ENCODE results near the gene CHD6.

The CHD6 gene

DNA sequence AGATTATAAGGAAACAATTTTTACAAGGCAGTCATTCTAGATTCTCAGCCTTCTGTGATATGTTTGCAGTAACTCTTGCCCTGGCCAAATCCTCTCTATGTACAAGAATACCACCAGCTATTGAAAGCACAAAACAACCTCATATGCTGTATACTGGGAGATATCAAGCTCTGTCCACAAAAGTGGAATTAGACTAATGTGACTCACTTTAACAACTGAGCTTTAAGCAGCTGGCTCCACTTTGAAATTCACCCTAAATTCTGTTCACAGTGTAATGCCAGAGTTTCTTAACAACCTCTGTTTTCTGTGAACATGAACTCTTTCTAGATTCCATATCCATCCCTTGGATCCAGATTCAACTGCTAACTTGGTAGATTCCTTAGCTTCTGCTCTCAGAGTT, 47.6 kb downstream of the CHD6 start:
- Histone ChIP-seq H3K36me3 (peaks cover 17 to 40% (median 33%) of the 10 kb centered on the region in 11 experiments; a peak in 20 of 22 replicates), H3K27me3 (no peaks in the 10 kb centered on the region), H3K27ac (no peak overlapping the region), H4K20me1 (peaks cover 20 to 80% (median 58%) of the 10 kb centered on the region in 11 experiments; a peak in 14 of 22 replicates), H3K9me3 (replicated peaks in 1 of 11) (peaks cover 33 to 73% (median 55%) of the 10 kb centered on the region in 11 experiments), H3K4me3 (no peak overlapping the region), H3K4me2 (peak overlapping the region in 2 of 11 experiments; percentile 21 to 33; a peak in 2 of 22 replicates), H3K4me1 (peaks cover 25 to 43% (median 39%) of the 10 kb centered on the region in 10 experiments), H3K9ac (no peak overlapping the region)
- TF ChIP-seq Cebpa-rat (IDR thresholded peaks at IDR 0.05): no peak

DNA sequence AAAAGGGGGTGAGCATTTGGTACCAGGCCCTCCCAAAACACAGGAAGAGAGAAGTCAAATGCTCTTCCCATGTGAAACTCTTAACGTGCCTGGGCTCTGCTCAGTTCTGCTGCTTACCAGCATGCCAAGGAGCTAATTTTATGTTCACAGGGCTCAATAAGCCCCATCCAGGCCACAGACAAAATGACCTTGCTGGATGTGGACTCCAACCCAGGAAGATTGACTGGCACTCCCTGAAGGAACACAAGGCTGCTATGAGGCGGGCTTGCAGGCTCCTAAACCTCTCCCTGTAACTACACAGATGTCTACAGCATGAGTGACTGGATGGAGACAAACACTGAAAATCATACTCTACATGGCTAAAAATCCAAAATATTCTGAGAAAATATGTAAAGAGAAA, 50.6 kb downstream of the CHD6 start:
- H3K4me3 ChIP-seq: no peak overlapping the region
- H3K4me2 ChIP-seq: peak overlapping the region in 4 of 11 experiments; percentile 8 to 52 (median 24); a peak in 3 of 22 replicates
- peaks cover 18 to 42% (median 36%) of the 10 kb centered on the region in 11 experiments; a peak in 21 of 22 replicates for H3K36me3 ChIP-seq
- H4K20me1 ChIP-seq: peaks cover 20 to 95% (median 55%) of the 10 kb centered on the region in 11 experiments; a peak in 14 of 22 replicates
- no peak overlapping the region for H3K9ac ChIP-seq
- peaks cover 20 to 67% (median 48%) of the 10 kb centered on the region in 11 experiments for H3K9me3 ChIP-seq (replicated peaks in 1 of 11)
- H3K27ac ChIP-seq: no peak overlapping the region
- no peaks in the 10 kb centered on the region for H3K27me3 ChIP-seq
- H3K4me1 ChIP-seq: peaks cover 14 to 23% (median 21%) of the 10 kb centered on the region in 10 experiments; a peak in 19 of 20 replicates
- TF ChIP-seq Cebpa-rat (IDR thresholded peaks at IDR 0.05): no peak

DNA sequence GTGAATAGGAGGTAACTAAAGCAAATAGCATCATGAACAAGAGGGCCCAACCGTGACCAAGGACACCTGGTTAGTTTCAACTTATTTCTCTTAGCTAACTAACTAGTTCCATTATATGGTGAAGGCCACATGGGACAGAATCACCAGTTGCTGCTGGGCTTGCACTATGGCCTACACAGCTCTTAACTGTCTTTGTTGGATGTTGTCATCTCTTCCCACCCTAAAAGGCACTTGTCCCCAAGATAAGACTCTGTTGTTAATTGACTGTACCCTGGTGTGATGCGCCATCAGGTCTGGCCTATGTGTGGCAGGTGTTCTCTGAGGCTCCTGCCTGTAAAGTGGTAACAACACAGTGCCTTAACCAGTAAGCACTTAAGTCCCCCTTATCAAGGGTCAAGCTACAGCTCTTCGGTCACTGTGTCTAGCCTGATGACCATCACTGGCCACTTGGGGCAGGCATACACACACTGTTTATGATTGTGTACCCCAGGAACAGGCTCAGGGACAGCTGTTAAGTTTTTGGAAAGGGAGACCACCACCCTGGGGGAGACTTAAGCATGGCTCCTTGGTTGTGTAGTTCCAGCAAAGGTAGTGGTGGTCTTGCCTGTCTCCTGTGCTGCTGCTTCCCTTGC, 51.2 kb downstream of the CHD6 start:
- H3K36me3 ChIP-seq: peaks cover 18 to 42% (median 30%) of the 10 kb centered on the region in 11 experiments; a peak in 21 of 22 replicates
- H4K20me1 ChIP-seq: peaks cover 14 to 95% (median 49%) of the 10 kb centered on the region in 11 experiments; a peak in 14 of 22 replicates
- no peak overlapping the region for H3K27ac ChIP-seq
- no peak overlapping the region for H3K9ac ChIP-seq
- peak overlapping the region in 8 of 11 experiments; percentile 8 to 52 (median 35); a peak in 13 of 22 replicates for H3K4me2 ChIP-seq
- TF ChIP-seq Cebpa-rat (IDR thresholded peaks at IDR 0.05): no peak
- H3K27me3 ChIP-seq: no peaks in the 10 kb centered on the region
- no peak overlapping the region for H3K4me3 ChIP-seq
- peaks cover 20 to 61% (median 43%) of the 10 kb centered on the region in 11 experiments for H3K9me3 ChIP-seq (replicated peaks in 1 of 11)
- H3K4me1 ChIP-seq: peaks cover 13 to 17% (median 16%) of the 10 kb centered on the region in 10 experiments; a peak in 19 of 20 replicates

DNA sequence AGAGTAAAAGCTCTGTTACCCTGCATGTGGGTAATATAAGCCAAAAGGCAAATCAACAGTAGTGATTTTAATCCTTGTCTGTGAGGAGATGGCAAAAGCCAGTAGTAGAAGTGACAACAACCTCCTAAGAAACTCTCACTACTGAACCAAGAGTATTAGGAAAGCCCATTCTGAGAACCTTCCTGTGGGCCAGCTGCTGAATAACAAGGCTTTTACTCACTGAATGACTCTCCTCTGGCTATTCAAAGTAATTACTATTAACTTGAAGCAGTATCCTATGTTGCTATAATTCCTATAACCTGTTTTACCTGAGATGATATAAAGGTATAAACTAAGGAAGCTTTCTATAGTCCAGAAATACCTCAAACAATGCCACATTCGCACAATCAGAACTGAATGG, 55.1 kb downstream of the CHD6 start:
- no peak overlapping the region for H3K4me2 ChIP-seq
- H3K4me1 ChIP-seq: peaks cover 11 to 30% (median 18%) of the 10 kb centered on the region in 10 experiments
- H3K9me3 ChIP-seq (replicated peaks in 1 of 11): peaks cover 26 to 72% (median 64%) of the 10 kb centered on the region in 11 experiments
- no peaks in the 10 kb centered on the region for H3K27me3 ChIP-seq
- H3K4me3 ChIP-seq: no peak overlapping the region
- TF ChIP-seq Cebpa-rat (IDR thresholded peaks at IDR 0.05): no peak
- H3K9ac ChIP-seq: no peak overlapping the region
- no peak overlapping the region for H3K27ac ChIP-seq
- peaks cover 0 to 95% (median 39%) of the 10 kb centered on the region in 11 experiments; a peak in 12 of 22 replicates for H4K20me1 ChIP-seq
- H3K36me3 ChIP-seq: peaks cover 25 to 75% (median 46%) of the 10 kb centered on the region in 11 experiments

DNA sequence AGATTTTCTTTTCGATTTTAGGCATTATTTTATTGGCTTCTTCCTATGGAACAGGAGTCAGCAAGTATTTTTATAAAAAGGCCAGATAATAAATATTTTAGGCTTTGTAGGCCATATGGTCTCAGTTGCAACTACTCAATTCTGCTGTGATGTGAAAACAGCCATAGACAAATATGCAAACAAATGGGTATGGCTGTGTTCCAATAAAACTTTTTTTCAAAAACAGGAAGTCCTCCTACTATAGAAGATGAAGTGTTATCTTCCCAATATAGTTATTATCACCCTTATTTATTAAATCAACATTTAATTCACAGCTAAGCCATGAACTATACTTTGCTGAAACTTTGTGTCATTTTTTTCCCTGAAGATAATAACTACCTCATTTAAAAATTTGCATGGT, 57.2 kb downstream of the CHD6 start:
- H3K36me3 ChIP-seq: peaks cover 28 to 80% (median 49%) of the 10 kb centered on the region in 11 experiments
- H4K20me1 ChIP-seq: peaks cover 0 to 81% (median 20%) of the 10 kb centered on the region in 11 experiments; a peak in 11 of 22 replicates
- no peak overlapping the region for H3K27ac ChIP-seq
- no peak overlapping the region for H3K9ac ChIP-seq
- H3K9me3 ChIP-seq (replicated peaks in 1 of 11): peaks cover 31 to 75% (median 68%) of the 10 kb centered on the region in 11 experiments
- no peak for TF ChIP-seq Cebpa-rat (IDR thresholded peaks at IDR 0.05)
- peaks cover 0 to 30% (median 4%) of the 10 kb centered on the region in 10 experiments; a peak in 12 of 20 replicates for H3K4me1 ChIP-seq
- H3K4me3 ChIP-seq: no peak overlapping the region
- H3K4me2 ChIP-seq: peak overlapping the region in 2 of 11 experiments; percentile 38 to 48; a peak in 3 of 22 replicates
- H3K27me3 ChIP-seq: no peaks in the 10 kb centered on the region

DNA sequence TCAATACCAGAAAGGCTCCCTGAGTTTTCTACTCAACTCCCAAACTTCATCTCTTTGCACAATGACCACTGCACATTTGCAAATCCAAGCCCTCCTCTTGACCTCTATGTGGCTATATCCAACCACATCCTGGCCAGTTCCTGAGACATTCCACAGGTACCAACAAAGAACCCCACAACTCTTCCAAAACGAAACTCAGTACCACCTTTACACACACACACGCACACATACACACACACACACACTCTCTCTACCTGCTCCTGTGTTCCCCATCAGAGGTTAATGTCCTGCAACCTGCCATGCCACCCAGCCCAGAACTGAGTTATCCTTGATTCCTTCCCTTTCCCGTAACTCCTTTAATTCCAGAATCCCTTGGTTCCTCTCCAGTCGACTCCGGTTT, 58.5 kb downstream of the CHD6 start:
- Histone ChIP-seq H3K4me2 (peak overlapping the region in 2 of 11 experiments; percentile 4 to 48; a peak in 2 of 22 replicates), H3K9me3 (replicated peaks in 1 of 11) (peaks cover 28 to 63% (median 55%) of the 10 kb centered on the region in 11 experiments), H3K27ac (no peak overlapping the region), H4K20me1 (peaks cover 0 to 72% (median 15%) of the 10 kb centered on the region in 11 experiments; a peak in 11 of 22 replicates), H3K36me3 (peaks cover 27 to 67% (median 42%) of the 10 kb centered on the region in 11 experiments), H3K4me3 (no peak overlapping the region), H3K9ac (no peak overlapping the region), H3K27me3 (no peaks in the 10 kb centered on the region), H3K4me1 (peaks cover 0 to 30% (median 4%) of the 10 kb centered on the region in 10 experiments; a peak in 12 of 20 replicates)
- no peak for TF ChIP-seq Cebpa-rat (IDR thresholded peaks at IDR 0.05)

DNA sequence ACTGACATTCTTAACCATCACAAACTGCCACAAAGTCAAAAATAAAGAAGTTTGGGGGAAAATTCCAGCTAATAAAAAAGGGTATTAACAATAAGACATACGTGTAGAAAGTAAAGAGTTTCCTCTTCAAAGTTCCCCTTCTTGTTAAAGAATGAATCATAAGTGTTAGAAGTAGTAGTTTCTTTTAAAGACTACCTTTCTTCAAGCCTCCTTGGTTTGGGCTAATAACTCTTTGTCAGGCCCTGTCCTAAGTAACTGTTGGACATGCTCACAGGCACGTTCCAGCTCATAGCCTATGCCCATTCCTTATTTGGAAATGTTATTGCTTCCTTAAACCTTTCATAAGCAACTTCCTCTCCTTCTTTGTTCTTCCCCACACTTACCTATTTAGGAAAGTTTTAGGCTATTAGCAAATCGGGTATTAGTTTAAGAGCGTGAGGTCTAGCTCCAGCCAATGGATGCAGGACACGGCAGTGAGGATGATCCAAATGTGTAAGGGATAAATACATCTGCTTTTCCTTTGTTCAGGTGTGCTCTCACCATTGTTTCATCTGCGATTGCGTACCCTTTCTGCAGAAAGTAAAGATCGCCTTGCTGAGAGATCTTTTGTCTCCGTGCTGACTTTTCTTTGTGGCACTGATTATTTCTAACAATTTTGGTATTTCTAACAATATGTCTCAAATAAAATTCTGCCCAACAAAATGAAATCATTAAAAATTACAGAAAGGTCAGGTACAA, 64.9 kb downstream of the CHD6 start:
- Histone ChIP-seq H3K4me1 (peaks cover 0 to 25% (median 0%) of the 10 kb centered on the region in 10 experiments; a peak in 6 of 20 replicates), H3K27me3 (no peaks in the 10 kb centered on the region), H3K4me3 (no peak overlapping the region), H3K27ac (no peak overlapping the region), H3K9me3 (replicated peaks in 1 of 11) (peaks cover 45 to 68% (median 61%) of the 10 kb centered on the region in 11 experiments), H3K9ac (no peak overlapping the region), H3K36me3 (peaks cover 34 to 71% (median 58%) of the 10 kb centered on the region in 11 experiments), H3K4me2 (peak overlapping the region in 2 of 11 experiments; percentile 37 to 54; a peak in 4 of 22 replicates), H4K20me1 (peaks cover 0 to 34% (median 4%) of the 10 kb centered on the region in 11 experiments; a peak in 6 of 22 replicates)
- no peak for TF ChIP-seq Cebpa-rat (IDR thresholded peaks at IDR 0.05)

DNA sequence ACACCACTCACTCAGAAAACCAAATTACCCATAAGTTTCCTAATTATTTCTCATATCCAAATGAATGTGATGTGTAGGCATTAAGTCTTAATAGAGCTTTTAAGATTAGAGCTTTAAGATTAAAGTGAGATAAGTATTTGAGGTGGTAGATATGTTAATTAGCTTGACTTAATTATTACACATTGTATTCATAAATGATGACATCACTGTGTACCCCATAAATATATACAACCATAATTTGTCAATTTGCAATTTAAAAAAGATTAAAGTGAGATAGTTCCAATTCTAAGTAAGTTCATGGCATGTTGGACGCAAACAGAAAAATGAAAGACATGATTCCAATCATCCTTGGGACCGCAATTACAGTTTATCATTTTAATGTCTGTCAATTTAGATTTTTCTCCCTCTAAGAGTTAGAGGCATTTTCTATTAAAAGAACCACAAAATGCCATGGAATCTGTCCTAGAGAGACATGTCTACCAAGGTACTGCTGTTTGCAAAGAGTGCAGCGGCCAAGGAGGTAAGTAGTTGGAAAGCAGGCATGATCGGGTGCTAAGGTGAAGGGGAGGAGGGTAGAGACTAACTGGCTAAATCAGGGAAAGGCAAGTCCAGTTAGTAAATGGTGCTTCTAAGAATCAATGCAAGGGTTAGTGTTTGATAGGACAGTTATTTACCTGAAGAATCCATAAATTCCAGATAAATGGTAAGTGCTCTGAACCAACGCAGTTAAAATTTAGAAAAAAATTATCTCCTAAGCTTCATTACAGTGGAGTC, 65.7 kb downstream of the CHD6 start:
- Histone ChIP-seq H4K20me1 (peaks cover 0 to 31% (median 7%) of the 10 kb centered on the region in 11 experiments; a peak in 8 of 22 replicates), H3K4me2 (peak overlapping the region in 2 of 11 experiments; percentile 37 to 54; a peak in 4 of 22 replicates), H3K27me3 (no peaks in the 10 kb centered on the region), H3K4me1 (peaks cover 0 to 25% (median 0%) of the 10 kb centered on the region in 10 experiments; a peak in 6 of 20 replicates), H3K36me3 (peaks cover 30 to 71% (median 54%) of the 10 kb centered on the region in 11 experiments), H3K4me3 (no peak overlapping the region), H3K9me3 (replicated peaks in 1 of 11) (peaks cover 37 to 64% (median 56%) of the 10 kb centered on the region in 11 experiments), H3K9ac (no peak overlapping the region), H3K27ac (no peak overlapping the region)
- no peak for TF ChIP-seq Cebpa-rat (IDR thresholded peaks at IDR 0.05)
